ENCODE measurements around the gene TMPRSS3. TPM values are rescaled to one million over a fixed set of nuclear protein-coding genes. Genes with fewer than 3 reads are reported as not detected.

TMPRSS3 gene
- total RNA-seq, 1 experiment from 2014 or later = not detected

DNA sequence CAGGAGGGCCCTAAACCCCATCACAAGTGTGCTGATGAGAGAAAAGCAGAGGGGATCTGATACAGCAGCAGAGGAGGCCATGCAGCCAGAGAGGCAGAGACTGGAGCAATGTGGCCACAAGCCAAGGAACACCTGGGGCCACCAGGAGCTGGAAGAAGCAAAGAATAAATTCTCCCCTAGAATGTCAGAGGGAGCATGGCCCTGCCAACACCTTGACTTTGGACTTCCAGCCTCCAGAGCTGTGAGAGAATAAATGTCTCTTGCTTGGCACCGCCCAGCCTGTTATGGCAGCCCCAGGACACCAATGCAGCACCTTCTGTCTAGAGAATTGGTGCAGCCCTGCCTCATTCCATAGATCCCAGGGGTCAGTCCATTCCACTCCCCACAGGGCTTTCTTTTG is 33.2 kb upstream of the TMPRSS3 start:
- no peak for DNase-seq (ENCODE audit: low read depth)

- no peak for DNase-seq (ENCODE audit: low read depth)
Measured at GRCh38 chr21:42427809-42428419, 32.1 kb upstream of the TMPRSS3 start.

- DNase-seq (ENCODE audit: low read depth) = no peak
Measured at GRCh38 chr21:42426876-42427480, 31.1 kb upstream of the TMPRSS3 start.

DNA sequence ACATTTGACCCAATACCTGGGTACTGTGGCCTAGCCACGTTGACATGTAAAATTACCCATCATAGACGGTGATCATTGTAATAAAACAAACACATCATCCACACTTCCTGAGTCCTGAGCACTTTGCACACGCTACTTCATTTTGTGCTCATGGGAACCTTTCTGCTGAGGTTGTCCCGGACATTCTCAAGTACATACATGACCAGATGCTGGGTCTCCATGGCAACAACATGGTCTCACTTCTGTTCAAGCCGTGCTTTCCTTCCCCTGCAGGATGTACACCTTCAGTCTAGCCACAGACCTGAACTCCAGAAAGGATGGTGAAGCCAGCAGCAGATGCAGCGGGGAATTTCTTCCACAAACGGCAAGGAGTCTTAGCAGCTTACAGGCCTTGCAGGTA is 30.6 kb upstream of the TMPRSS3 start:
- DNase-seq (ENCODE audit: low read depth) = no peak

- DNase-seq (ENCODE audit: low read depth) = no peak
Measured at GRCh38 chr21:42425591-42425990, 29.7 kb upstream of the TMPRSS3 start.

GRCh38 chr21:42424914-42425541 is 29.2 kb upstream of the TMPRSS3 start:
- DNase-seq (ENCODE audit: low read depth) = no peak

DNA sequence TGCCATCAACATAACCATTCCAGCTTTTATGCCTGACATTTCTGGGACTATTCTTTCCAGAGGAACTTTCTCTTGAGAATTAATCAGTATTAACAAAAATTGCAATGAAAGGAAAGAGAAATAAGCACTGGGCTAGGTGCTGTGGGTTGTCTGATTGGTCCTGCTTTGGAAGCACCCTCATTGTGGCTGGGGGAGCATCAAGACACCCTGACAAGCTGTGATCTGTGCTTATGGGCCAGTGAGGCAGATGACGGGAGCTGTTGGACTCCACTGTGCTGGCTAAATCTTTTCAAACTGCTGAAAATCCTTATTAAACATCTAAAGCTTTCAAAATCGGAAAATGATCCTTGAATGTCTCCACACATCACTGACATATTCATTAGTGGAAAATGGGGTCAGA is 27.8 kb upstream of the TMPRSS3 start:
- DNase-seq (ENCODE audit: low read depth) = no peak

DNA sequence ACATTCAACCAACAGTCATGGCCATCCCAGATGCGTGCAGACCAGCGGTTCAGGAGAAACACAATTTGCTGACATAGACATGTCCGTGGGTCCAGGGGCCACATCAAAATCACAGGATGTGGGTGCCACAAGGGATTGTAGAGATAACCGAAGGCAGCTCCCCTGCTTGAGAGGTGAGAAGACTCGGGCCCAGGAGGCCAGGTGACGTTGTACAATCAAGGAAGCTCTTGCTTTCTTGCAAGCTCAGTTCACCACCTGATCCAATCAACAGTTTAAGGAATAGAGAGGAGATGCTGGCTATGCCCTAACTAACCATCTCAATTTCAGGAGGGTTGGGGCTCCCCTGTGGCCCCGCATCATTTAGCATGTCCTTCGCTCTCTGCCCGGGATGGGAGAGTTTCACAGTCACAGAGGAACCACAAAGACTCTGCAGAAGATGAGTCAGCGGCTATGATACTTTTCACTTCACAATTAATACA is 27.4 kb upstream of the TMPRSS3 start:
- DNase-seq (ENCODE audit: low read depth) = no peak

GRCh38 chr21:42421018-42421793 is 25.4 kb upstream of the TMPRSS3 start:
- no peak for DNase-seq (ENCODE audit: low read depth)

DNA sequence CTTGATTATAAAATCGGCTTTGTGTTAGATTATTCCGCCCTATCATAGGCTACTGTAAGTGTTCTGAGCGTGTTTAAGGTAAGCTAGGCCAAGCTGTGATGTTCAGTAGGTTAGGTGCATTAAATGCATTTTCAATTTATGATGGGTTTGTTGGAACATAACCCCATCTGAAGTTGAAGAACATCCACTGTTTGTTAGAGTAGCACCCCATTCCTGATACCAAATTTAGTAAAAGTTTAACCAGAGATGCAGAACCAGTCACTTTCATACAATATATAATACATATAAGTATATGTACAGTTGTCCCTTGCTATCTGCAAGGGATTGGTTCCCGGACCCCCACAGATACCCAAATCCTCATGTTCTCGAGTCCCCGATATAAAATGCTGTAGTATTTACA is 24.0 kb upstream of the TMPRSS3 start:
- DNase-seq (ENCODE audit: low read depth) = no peak

GRCh38 chr21:42418886-42419285 is 23.0 kb upstream of the TMPRSS3 start:
- no peak for DNase-seq (ENCODE audit: low read depth)

GRCh38 chr21:42417533-42417932 is 21.7 kb upstream of the TMPRSS3 start:
- DNase-seq (ENCODE audit: low read depth) = no peak

DNA sequence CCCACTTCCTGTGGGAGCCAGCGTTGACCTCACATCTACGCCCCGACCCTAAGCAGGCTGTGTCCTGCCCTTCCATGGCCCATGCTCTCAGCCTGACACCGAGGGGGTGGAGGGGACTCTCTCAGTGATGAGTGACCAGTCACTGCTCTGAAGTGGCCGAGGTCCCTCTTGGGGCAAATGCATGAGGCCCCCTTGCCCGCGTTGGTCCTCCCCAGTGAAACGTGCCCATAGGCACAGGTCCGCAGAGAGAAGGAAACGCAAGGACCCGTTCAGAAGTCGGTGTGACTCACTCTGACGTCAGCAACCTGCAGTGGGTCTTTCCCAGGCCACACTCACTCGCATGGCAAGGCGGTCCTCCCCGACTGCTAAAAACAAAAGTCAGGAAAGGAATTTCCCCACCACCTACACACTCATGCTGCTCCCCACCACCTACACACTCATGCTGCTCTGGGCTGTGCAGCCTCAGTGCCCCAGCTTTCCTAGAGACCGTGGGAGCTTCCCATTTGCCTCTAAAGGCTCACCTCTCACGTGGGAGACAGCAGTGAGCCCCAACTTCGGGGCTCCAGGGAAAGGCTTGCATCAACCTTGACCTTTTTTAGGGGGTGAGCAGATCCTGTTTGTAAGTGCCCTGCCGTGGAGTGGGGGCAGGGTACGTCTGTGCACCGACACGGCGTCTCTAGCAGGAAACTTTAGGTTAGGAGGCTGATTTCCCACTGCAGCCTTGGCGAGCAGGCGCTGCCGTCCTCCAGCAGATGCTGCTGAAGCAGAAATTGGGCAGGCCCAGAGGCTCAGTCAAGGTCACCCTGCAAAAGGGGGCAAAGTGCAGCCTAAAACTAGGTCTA is 19.3 kb upstream of the TMPRSS3 start:
- peak; percentile 82 for DNase-seq (ENCODE audit: low read depth)

GRCh38 chr21:42414553-42414927 is 18.7 kb upstream of the TMPRSS3 start:
- DNase-seq (ENCODE audit: low read depth) = no peak

GRCh38 chr21:42414066-42414465 is 18.2 kb upstream of the TMPRSS3 start:
- DNase-seq (ENCODE audit: low read depth) = no peak

DNA sequence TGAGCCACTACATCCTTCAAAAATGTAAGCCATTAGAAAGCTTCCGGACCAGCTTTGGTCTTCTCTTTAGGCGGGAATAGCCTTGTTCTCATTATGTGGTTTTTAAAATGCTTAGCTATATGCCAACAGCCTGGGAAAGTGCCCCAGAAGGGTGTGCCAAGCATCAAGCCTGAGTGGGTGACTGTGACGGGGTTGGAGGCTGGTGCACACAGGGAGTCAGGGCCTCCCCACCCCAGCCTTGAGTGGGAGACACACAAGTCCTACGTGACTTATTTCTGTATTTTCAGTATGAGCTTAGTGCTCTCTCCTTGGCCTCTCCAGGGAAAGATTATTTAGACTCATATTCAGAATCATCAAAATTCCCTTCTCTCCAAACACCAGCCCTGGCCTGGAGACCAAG is 17.6 kb upstream of the TMPRSS3 start:
- no peak for DNase-seq (ENCODE audit: low read depth)

- DNase-seq (ENCODE audit: low read depth) = no peak
Measured at GRCh38 chr21:42413093-42413492, 17.2 kb upstream of the TMPRSS3 start.

- DNase-seq (ENCODE audit: low read depth) = no peak
Measured at GRCh38 chr21:42412636-42412933, 16.7 kb upstream of the TMPRSS3 start.

DNA sequence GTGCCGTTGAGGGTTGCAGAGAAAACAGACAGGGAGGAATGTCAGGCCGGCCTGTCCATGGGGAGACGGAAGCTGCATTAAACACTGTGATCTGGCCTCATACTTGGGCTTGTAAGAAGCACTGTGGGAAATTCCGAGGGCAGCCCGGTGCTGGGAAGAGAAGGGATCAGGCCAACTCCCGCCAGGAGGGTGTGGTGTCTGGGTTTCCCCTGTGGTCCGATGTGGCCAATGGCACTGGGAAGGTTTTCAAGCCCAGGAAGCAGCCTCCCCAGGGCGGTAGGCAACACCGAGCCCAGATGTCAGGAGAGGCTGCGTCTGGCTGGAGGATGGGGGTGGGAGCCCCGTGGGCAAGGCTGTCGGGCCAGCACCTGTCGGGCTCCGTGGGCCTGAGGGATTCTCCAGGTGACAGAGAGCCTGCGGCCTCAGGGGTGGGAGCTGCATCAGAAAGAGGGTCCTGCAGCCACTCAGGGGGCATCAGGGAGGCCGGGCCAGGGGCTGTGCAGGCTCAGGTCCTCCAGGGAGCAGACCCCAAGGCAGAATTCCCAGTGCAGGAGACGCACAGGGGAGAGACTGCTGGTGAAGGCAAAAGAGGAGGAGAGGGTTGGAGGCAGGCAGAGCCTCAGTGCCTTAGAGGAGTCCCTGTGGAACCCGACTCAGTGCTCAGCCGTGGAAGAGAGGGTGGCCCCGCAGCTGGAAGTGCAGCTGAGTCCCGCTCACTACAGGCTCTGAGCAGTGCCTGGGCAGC is 16.2 kb upstream of the TMPRSS3 start:
- DNase-seq (ENCODE audit: low read depth) = no peak

- DNase-seq (ENCODE audit: low read depth) = no peak
Measured at GRCh38 chr21:42411197-42411869, 15.5 kb upstream of the TMPRSS3 start.
